Liver (tissue), 3 donors: ENCODE results near the gene TYMS.

Experiments
- EGR1 ChIP-seq, 2 donors: IDR thresholded peaks; 2 replicates each; pipeline ENCODE4 v1.6.1; 2016 to 2018; ENCODE audit warnings: antibody characterized with exemption in 2 of 2, low read depth in 2 of 2
- FOXA1 ChIP-seq: IDR thresholded peaks from 2 replicates; pipeline ENCODE4 v1.6.1; 2016; ENCODE audit warnings: antibody characterized with exemption
- GABPA ChIP-seq, 2 donors: IDR thresholded peaks in 1 of 2; conservative IDR thresholded peaks in 1 of 2; 2 replicates each; pipeline ENCODE4 v1.6.1; 2016; ENCODE audit warnings: antibody characterized with exemption in 2 of 2, mild to moderate bottlenecking in 1 of 2, moderate library complexity in 1 of 2
- JUND ChIP-seq, 2 donors: IDR thresholded peaks; 2 replicates each; pipeline ENCODE4 v1.6.1; 2016; ENCODE audit warnings: antibody characterized with exemption in 2 of 2
- RAD21 ChIP-seq, 2 donors: IDR thresholded peaks; 2 replicates each; pipeline ENCODE4 v1.6.1; 2016; ENCODE audit warnings: antibody characterized with exemption in 2 of 2, mild to moderate bottlenecking in 2 of 2
- REST ChIP-seq: IDR thresholded peaks from 2 replicates; pipeline ENCODE4 v1.6.1; 2016; ENCODE audit warnings: antibody characterized with exemption, mild to moderate bottlenecking
- SP1 ChIP-seq: IDR thresholded peaks from 2 replicates; pipeline ENCODE4 v1.6.1; 2018; ENCODE audit warnings: antibody characterized with exemption, mild to moderate bottlenecking
- TAF1 ChIP-seq: conservative IDR thresholded peaks from 2 replicates; pipeline ENCODE4 v1.6.1; 2016; ENCODE audit warnings: antibody characterized with exemption, mild to moderate bottlenecking
- YY1 ChIP-seq: IDR thresholded peaks from 2 replicates; pipeline ENCODE4 v1.6.1; 2016; ENCODE audit warnings: antibody characterized with exemption, mild to moderate bottlenecking
- ZBTB33 ChIP-seq: IDR thresholded peaks from 2 replicates; pipeline ENCODE4 v1.6.1; 2016; ENCODE audit warnings: antibody characterized with exemption
- TF ChIP-seq, protein P1 (sequence below): fragments of 150-350 bp; IDR thresholded peaks from 2 replicates; pipeline ENCODE4 v1.5.1; 2017; ENCODE audit warnings: improper control_type of control experiment, low read depth, low read length; ENCODE audit not compliant: missing input control
- TF ChIP-seq, protein P2 (sequence below): IDR thresholded peaks from 2 replicates; pipeline ENCODE4 v1.6.1; 2016; ENCODE audit warnings: antibody characterized with exemption
- TF ChIP-seq, protein P3 (sequence below): IDR thresholded peaks from 2 replicates; pipeline ENCODE4 v1.6.1; 2016; ENCODE audit warnings: antibody characterized with exemption
- donor health status: healthy.
- donor health status: healthy.

GRCh38 chr18:629269-630150, 27.9 kb upstream of the TYMS start:
- TF ChIP-seq, protein P1, sequence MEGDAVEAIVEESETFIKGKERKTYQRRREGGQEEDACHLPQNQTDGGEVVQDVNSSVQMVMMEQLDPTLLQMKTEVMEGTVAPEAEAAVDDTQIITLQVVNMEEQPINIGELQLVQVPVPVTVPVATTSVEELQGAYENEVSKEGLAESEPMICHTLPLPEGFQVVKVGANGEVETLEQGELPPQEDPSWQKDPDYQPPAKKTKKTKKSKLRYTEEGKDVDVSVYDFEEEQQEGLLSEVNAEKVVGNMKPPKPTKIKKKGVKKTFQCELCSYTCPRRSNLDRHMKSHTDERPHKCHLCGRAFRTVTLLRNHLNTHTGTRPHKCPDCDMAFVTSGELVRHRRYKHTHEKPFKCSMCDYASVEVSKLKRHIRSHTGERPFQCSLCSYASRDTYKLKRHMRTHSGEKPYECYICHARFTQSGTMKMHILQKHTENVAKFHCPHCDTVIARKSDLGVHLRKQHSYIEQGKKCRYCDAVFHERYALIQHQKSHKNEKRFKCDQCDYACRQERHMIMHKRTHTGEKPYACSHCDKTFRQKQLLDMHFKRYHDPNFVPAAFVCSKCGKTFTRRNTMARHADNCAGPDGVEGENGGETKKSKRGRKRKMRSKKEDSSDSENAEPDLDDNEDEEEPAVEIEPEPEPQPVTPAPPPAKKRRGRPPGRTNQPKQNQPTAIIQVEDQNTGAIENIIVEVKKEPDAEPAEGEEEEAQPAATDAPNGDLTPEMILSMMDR: no peak
- no peak for TF ChIP-seq RAD21 (IDR thresholded peaks at IDR 0.05)
- no peak for TF ChIP-seq SP1
- no peak for TF ChIP-seq REST
- no peak for TF ChIP-seq TAF1
- no peak for TF ChIP-seq FOXA1
- no peak for TF ChIP-seq GABPA (IDR thresholded peaks at IDR 0.05 in 1 of 2, conservative IDR thresholded peaks at IDR 0.05 in 1 of 2)
- no peak for TF ChIP-seq ZBTB33
- TF ChIP-seq, protein P2, sequence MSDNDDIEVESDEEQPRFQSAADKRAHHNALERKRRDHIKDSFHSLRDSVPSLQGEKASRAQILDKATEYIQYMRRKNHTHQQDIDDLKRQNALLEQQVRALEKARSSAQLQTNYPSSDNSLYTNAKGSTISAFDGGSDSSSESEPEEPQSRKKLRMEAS: no peak
- TF ChIP-seq YY1: no peak
- TF ChIP-seq, protein P3, sequence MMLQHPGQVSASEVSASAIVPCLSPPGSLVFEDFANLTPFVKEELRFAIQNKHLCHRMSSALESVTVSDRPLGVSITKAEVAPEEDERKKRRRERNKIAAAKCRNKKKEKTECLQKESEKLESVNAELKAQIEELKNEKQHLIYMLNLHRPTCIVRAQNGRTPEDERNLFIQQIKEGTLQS: no peak
- TF ChIP-seq EGR1 (IDR thresholded peaks at IDR 0.05; ENCODE audit: low read depth in 2 of 2): no peak
- no peak for TF ChIP-seq JUND (IDR thresholded peaks at IDR 0.05)
